Measurements from ENCODE around the gene ADAMTS2.

ADAMTS2 gene

GRCh38 chr5:179171816-179172745 is 173.2 kb downstream of the ADAMTS2 start:
- Mint-ChIP-seq H3K9me3 (peaks cover 9% of the 10 kb centered on the region), H3K27ac (no peak overlapping the region), H3K4me3 (no peak overlapping the region), H3K27me3 (ENCODE audit: low read depth, poor library complexity) (peaks cover 24% of the 10 kb centered on the region), H3K36me3 (ENCODE audit: low read depth) (peaks cover 5% of the 10 kb centered on the region), H3K4me1 (no peaks in the 10 kb centered on the region)
- DNase-seq, result no peak
- no peak for TF ChIP-seq CTCF (IDR thresholded peaks at IDR 0.05)

- no peak for DNase-seq
- Mint-ChIP-seq H3K9me3 (peaks cover 9% of the 10 kb centered on the region), H3K4me3 (no peak overlapping the region), H3K36me3 (ENCODE audit: low read depth) (peaks cover 5% of the 10 kb centered on the region), H3K27ac (no peak overlapping the region), H3K4me1 (no peaks in the 10 kb centered on the region), H3K27me3 (ENCODE audit: low read depth, poor library complexity) (peaks cover 18% of the 10 kb centered on the region)
- no peak for TF ChIP-seq CTCF (IDR thresholded peaks at IDR 0.05)
Observed at GRCh38 chr5:179171251-179171815, 173.9 kb downstream of the ADAMTS2 start.

GRCh38 chr5:179170606-179171005 is 174.7 kb downstream of the ADAMTS2 start:
- Mint-ChIP-seq H3K4me3 (no peak overlapping the region), H3K27ac (no peak overlapping the region), H3K9me3 (peaks cover 9% of the 10 kb centered on the region), H3K36me3 (ENCODE audit: low read depth) (peaks cover 5% of the 10 kb centered on the region), H3K27me3 (ENCODE audit: low read depth, poor library complexity) (peaks cover 16% of the 10 kb centered on the region), H3K4me1 (no peaks in the 10 kb centered on the region)
- TF ChIP-seq CTCF (IDR thresholded peaks at IDR 0.05), result no peak
- DNase-seq, result no peak

- peaks cover 5% of the 10 kb centered on the region for H3K36me3 Mint-ChIP-seq (ENCODE audit: low read depth)
- no peak for DNase-seq
- no peak overlapping the region for H3K4me3 Mint-ChIP-seq
- peaks cover 16% of the 10 kb centered on the region for H3K27me3 Mint-ChIP-seq (ENCODE audit: low read depth, poor library complexity)
- no peak overlapping the region for H3K27ac Mint-ChIP-seq
- no peaks in the 10 kb centered on the region for H3K4me1 Mint-ChIP-seq
- peaks cover 9% of the 10 kb centered on the region for H3K9me3 Mint-ChIP-seq
- TF ChIP-seq CTCF (IDR thresholded peaks at IDR 0.05), result no peak
Observed at GRCh38 chr5:179169836-179170235, 175.4 kb downstream of the ADAMTS2 start.

GRCh38 chr5:179168664-179169063 is 176.6 kb downstream of the ADAMTS2 start:
- H3K27me3 Mint-ChIP-seq (ENCODE audit: low read depth, poor library complexity), result peaks cover 16% of the 10 kb centered on the region
- no peaks in the 10 kb centered on the region for H3K4me1 Mint-ChIP-seq
- no peak overlapping the region for H3K27ac Mint-ChIP-seq
- peaks cover 5% of the 10 kb centered on the region for H3K36me3 Mint-ChIP-seq (ENCODE audit: low read depth)
- H3K9me3 Mint-ChIP-seq, result peaks cover 9% of the 10 kb centered on the region
- TF ChIP-seq CTCF (IDR thresholded peaks at IDR 0.05), result no peak
- no peak overlapping the region for H3K4me3 Mint-ChIP-seq
- no peak for DNase-seq
